Measurements from ENCODE around the gene SLC37A4.

DNA sequence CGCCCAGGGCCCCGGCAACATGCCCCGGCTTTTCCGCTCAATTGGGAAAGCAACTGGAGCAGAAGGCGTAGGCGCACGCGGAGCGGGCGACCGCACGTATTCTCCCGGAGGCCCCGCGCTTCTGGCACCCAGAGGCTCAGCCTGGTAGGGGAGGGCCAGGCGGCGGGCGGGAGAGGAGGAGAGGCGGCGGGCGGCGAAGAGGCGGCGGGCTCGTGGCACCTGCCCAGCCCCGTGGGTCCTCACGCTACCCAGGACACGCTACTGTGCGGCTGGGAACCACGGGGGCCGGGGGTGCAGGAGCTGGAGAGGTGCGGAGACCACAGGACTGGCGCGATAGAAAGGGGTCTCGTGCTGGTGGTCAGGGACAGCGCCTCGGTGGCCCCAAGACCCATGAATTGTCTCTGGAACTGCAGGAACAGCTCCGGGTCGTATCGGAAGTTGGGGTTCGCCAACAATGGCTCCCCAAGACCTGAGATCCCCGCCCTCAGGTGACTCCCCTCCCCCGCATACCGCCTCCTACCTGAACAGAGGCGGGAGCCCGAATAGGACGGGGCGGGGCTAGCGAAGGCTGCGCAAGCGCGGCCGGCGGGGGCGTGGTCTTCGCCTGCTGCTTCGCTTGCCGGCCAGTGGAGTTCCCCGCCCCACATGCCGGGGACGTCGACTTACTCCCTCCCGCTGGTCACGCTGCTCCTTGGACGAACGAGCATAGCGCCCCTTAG lies at the start of gene SLC37A4:
- TF ChIP-seq POLR2AphosphoS5 (IDR thresholded peaks at IDR 0.05; ENCODE audit: insufficient read depth, low read depth, low read length) (peak; percentile 63), POLR2A (IDR thresholded peaks at IDR 0.05; ENCODE audit: low read depth, low read length) (peak; percentile 65), EZH2 (IDR thresholded peaks at IDR 0.05; ENCODE audit: borderline replicate concordance, low read depth, low read length, severe bottlenecking) (no peak), MYC (IDR thresholded peaks at IDR 0.05; ENCODE audit: low read depth, low read length) (peak; percentile 68), GATA2 (IDR thresholded peaks at IDR 0.05; ENCODE audit: insufficient read depth, insufficient read length, low read depth, low read length) (no peak), JUN (IDR thresholded peaks at IDR 0.05; ENCODE audit: borderline replicate concordance, insufficient read depth, insufficient read length, low read depth) (no peak)
- TF ChIP-seq, protein P1, sequence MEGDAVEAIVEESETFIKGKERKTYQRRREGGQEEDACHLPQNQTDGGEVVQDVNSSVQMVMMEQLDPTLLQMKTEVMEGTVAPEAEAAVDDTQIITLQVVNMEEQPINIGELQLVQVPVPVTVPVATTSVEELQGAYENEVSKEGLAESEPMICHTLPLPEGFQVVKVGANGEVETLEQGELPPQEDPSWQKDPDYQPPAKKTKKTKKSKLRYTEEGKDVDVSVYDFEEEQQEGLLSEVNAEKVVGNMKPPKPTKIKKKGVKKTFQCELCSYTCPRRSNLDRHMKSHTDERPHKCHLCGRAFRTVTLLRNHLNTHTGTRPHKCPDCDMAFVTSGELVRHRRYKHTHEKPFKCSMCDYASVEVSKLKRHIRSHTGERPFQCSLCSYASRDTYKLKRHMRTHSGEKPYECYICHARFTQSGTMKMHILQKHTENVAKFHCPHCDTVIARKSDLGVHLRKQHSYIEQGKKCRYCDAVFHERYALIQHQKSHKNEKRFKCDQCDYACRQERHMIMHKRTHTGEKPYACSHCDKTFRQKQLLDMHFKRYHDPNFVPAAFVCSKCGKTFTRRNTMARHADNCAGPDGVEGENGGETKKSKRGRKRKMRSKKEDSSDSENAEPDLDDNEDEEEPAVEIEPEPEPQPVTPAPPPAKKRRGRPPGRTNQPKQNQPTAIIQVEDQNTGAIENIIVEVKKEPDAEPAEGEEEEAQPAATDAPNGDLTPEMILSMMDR (IDR thresholded peaks at IDR 0.05; ENCODE audit: extremely low read depth in 1 of 2, insufficient read depth in 1 of 2, low read depth in 1 of 2, low read length in 2 of 2), result peak in 1 of 2 donors; percentile 93
- TF ChIP-seq, protein P2, sequence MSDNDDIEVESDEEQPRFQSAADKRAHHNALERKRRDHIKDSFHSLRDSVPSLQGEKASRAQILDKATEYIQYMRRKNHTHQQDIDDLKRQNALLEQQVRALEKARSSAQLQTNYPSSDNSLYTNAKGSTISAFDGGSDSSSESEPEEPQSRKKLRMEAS (IDR thresholded peaks at IDR 0.05; ENCODE audit: insufficient read depth, insufficient read length), result peak; percentile 96

Measured in endothelial cell of umbilical vein (primary cell).